Immature natural killer cell (primary cell): Measurements from ENCODE around the gene MEGF10. TPM values are rescaled to one million over a fixed set of nuclear protein-coding genes. Genes with fewer than 3 reads are reported as not detected.
"Not testable (repeated sequence)": the region's sequence is repeated elsewhere in the genome, so short reads cannot be mapped to it uniquely, and the experiment has no call there.

ENCODE experiments used
- DNase-seq, 3 donors: peaks; one replicate each; pipeline ENCODE4 v3.0.0; 2022; ENCODE audit warnings: mixed read lengths in 1 of 3
- H3K27ac Mint-ChIP-seq, 6 donors: one replicate each; pipeline ENCODE4 v1.8.0; 2020; ENCODE audit warnings: mixed read lengths in 6 of 6, mild to moderate bottlenecking in 5 of 6, inconsistent platforms in 4 of 6, moderate library complexity in 3 of 6
- H3K27me3 Mint-ChIP-seq, 3 donors: one replicate each; pipeline ENCODE4 v1.8.0; 2020 to 2021; ENCODE audit warnings: low read depth in 3 of 3, mild to moderate bottlenecking in 3 of 3, mixed read lengths in 3 of 3, moderate library complexity in 3 of 3, inconsistent platforms in 1 of 3
- H3K36me3 Mint-ChIP-seq, 3 donors: one replicate each; pipeline ENCODE4 v1.8.0; 2020; ENCODE audit warnings: mixed read lengths in 3 of 3, inconsistent platforms in 2 of 3, mild to moderate bottlenecking in 2 of 3
- H3K4me1 Mint-ChIP-seq, 2 donors: one replicate each; pipeline ENCODE4 v1.8.0; 2020; ENCODE audit warnings: inconsistent platforms in 2 of 2, mild to moderate bottlenecking in 2 of 2, mixed read lengths in 2 of 2, moderate library complexity in 1 of 2
- H3K4me3 Mint-ChIP-seq, 5 donors: one replicate each; pipeline ENCODE4 v1.8.0; 2020; ENCODE audit warnings: mild to moderate bottlenecking in 5 of 5, mixed read lengths in 5 of 5, inconsistent platforms in 3 of 5, moderate library complexity in 3 of 5
- H3K9me3 Mint-ChIP-seq, 6 donors: one replicate each; pipeline ENCODE4 v1.8.0; 2020; ENCODE audit warnings: mild to moderate bottlenecking in 6 of 6, mixed read lengths in 6 of 6, inconsistent platforms in 4 of 6, moderate library complexity in 3 of 6
- polyA plus RNA-seq, 3 donors: library from polyadenylated mRNA; unstranded; fragments of 300-500 nt; fragmentation: Illumina TruSeq; gene quantifications; one replicate each; pipeline ENCODE4 v1.2.3, GENCODE V29; 2021

Gene MEGF10
- polyA plus RNA-seq, result not detected

DNA sequence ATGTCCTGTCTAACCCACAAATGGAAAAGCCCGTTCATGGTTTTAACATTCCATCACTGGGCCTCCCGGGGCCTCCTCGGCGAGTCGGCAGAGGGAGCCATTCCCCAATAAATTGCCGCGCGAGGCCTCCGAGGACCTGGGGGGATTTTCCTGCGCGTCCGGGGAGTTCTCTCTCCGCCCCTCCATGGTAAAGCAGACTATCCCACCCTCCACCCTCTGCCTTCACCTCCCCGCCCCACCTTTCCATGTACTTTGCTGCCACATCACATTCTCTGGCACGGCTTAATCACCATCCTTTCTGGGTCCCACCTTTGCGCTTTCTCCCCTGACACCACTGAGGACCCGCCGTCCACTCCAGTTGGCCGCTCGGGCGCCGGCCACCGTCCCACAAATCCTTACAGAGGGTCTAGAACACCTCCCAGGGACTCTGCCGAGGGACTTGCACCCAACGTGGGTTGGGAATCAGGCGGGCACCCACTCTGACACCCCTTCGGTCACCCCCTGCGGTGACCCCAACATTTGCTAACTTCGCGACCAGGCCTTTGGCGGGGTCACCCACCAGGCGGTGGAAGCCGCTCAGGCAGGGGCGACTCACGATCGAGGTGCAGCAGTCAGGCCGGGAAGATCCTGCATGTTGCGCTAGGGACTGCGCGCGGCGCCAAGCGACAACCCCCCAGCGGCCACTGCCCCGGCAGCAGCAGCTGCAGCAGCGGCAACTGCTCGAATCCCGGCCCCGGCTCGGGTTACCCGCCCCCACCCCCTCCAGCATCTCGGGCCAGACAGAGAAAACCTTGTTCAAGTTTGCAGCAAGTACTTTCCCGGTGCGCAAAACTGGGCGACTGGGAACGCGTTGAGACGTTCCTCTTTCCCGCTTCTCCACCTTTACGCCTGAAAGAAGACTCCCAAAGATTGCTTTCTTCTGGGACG is at the start of gene MEGF10:
MEGF10 (plus strand) TSS at position 778 of the 927 bp plus-strand sequence. CDS start 40,513 bp downstream, outside the sequence.
- no peak within 1 kb of the TSS for H3K4me3 Mint-ChIP-seq
- no peaks in the 10 kb centered on the region for H3K36me3 Mint-ChIP-seq

DNA sequence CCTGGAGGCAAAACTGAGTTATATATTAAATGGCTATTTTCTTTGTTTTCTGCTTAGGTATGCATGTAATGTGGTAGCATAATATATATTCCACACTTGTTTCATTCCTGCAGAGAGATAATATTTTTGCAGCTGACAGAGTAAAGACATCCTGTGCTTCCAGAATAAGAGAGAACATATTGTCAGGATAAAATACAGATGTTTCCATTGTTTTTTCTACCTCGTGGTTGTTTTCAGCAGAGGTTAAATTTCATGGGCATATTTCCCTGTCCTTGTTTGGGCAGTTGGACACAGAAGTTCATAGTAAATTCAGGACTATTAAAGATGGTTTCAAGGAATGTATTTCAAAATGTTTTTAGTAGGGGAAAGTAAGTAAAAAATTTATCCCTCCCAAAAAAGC is 47.6 kb upstream of the MEGF10 start:
- Mint-ChIP-seq H3K4me3 (no peak overlapping the region), H3K36me3 (peaks cover 0 to 4% (median 0%) of the 10 kb centered on the region in 3 donors), H3K27me3 (peaks cover 2 to 9% (median 5%) of the 10 kb centered on the region in 3 donors), H3K9me3 (peaks cover 0 to 13% (median 6%) of the 10 kb centered on the region in 6 donors), H3K4me1 (no peaks in the 10 kb centered on the region), H3K27ac (no peak overlapping the region)
- no peak for DNase-seq

More for the DNA sequence above, at the start of gene MEGF10:
- peaks cover 0 to 16% (median 3%) of the 10 kb centered on the region in 6 donors for H3K9me3 Mint-ChIP-seq
- H3K4me1 Mint-ChIP-seq, result no peaks in the 10 kb centered on the region
- peak in 1 of 3 donors; percentile 1 for DNase-seq
- peaks cover 8 to 37% (median 17%) of the 10 kb centered on the region in 3 donors for H3K27me3 Mint-ChIP-seq
- no peak within 1 kb of the TSS for H3K27ac Mint-ChIP-seq

DNA sequence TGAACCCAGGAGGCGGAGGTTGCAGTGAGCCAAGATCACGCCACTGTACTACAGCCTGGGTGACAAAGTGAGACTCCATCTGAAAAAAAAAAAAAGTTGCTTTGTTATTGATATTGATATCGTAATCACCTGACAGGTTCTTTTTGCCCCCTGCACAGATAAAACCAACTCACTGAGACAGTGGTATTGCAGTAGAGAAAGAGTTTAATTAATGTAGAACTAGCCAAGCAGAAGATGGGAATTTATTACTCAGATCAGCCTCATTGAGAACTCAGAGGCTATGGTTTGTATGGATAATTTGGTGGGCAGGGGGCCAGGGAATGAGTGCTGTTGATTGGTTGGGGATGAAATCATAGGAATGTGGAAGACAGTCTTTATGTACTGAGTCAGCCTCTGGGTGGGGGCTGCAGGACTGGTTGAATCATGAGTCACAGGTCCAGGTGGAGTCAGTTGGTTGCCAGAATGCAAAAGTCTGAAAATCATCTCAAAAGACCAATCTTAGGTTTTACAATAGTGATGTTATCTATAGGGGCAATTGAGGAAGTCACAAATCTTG is 35.8 kb upstream of the MEGF10 start:
- Mint-ChIP-seq H3K27me3 (peaks cover 0 to 6% (median 4%) of the 10 kb centered on the region in 3 donors), H3K27ac (no peak overlapping the region), H3K36me3 (peaks cover 0 to 6% (median 0%) of the 10 kb centered on the region in 3 donors), H3K4me3 (no peak overlapping the region), H3K9me3 (peaks cover 4 to 15% (median 7%) of the 10 kb centered on the region in 6 donors), H3K4me1 (no peaks in the 10 kb centered on the region)
- DNase-seq, result no peak

DNA sequence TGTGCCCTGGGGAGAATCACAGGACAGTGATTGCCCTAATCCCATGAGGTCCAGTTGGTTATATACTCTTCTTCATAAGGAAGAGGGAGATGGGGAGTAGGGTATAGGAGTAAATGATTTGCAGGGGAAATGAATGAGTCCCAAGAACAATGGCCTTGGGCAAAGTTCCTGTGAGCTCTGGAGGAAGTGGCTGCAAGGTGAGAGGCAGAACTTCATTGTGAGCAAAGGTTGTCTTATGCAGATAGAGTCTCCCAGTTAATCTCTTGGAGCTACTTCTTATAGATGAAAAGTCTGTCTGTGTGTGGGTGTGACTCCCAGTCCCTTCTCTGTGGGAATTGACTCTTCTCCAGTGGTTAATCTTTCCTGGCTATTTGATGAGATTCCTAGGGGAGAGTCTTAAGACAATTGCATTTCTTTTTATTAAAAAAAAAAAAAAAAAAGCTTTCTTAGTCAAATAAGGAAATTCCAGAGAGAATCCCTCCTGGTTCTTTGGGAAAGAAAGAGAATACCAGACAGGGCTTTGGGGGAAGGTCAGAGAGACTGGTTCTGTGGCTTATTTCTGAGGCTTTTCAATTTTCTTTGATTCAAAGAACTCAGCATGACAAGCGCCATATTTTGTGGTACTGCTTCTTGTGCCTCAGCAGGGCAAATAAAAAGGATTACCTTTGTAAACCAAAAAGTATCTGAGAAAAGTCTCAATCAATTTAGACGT is 33.6 kb upstream of the MEGF10 start:
- Mint-ChIP-seq H3K9me3 (peaks cover 4 to 15% (median 7%) of the 10 kb centered on the region in 6 donors), H3K27me3 (peaks cover 1 to 8% (median 4%) of the 10 kb centered on the region in 3 donors), H3K36me3 (peaks cover 0 to 6% (median 0%) of the 10 kb centered on the region in 3 donors), H3K4me1 (no peaks in the 10 kb centered on the region), H3K4me3 (no peak overlapping the region), H3K27ac (no peak overlapping the region)
- DNase-seq, result no peak

GRCh38 chr5:127260686-127261085 is 29.9 kb upstream of the MEGF10 start:
- peaks cover 4 to 5% (median 5%) of the 10 kb centered on the region in 3 donors for H3K27me3 Mint-ChIP-seq
- DNase-seq, result no peak
- no peaks in the 10 kb centered on the region for H3K36me3 Mint-ChIP-seq
- H3K4me3 Mint-ChIP-seq, result no peak overlapping the region
- peaks cover 0 to 3% (median 0%) of the 10 kb centered on the region in 6 donors for H3K9me3 Mint-ChIP-seq
- H3K27ac Mint-ChIP-seq, result no peak overlapping the region
- H3K4me1 Mint-ChIP-seq, result no peaks in the 10 kb centered on the region

DNA sequence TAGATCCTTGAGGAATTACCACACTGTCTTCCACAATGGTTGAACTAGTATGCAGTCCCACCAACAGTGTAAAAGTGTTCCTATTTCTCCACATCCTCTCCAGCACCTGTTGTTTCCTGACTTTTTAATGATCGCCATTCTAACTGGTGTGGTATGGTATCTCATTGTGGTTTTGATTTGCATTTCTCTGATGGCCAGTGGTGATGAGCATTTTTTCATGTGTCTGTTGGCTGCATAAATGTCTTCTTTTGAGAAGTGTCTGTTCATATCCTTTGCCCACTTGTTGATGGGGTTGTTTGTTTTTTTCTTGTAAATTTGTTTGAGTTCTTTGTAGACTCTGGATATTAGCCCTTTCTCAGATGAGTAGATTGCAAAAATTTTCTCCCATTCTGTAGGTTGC is 25.1 kb upstream of the MEGF10 start:
- H3K4me1 Mint-ChIP-seq, H3K27ac Mint-ChIP-seq, H3K36me3 Mint-ChIP-seq, H3K9me3 Mint-ChIP-seq, H3K4me3 Mint-ChIP-seq, DNase-seq: not testable (repeated sequence)
- peaks cover 0 to 18% (median 5%) of the 10 kb centered on the region in 3 donors for H3K27me3 Mint-ChIP-seq

GRCh38 chr5:127268342-127268741 is 22.3 kb upstream of the MEGF10 start:
- not testable (repeated sequence) for H3K27ac Mint-ChIP-seq, H3K4me1 Mint-ChIP-seq, H3K4me3 Mint-ChIP-seq, DNase-seq, H3K36me3 Mint-ChIP-seq
- peaks cover 0 to 10% (median 2%) of the 10 kb centered on the region in 6 donors for H3K9me3 Mint-ChIP-seq
- H3K27me3 Mint-ChIP-seq, result peaks cover 0 to 18% (median 3%) of the 10 kb centered on the region in 3 donors

- not testable (repeated sequence) for H3K4me1 Mint-ChIP-seq, H3K4me3 Mint-ChIP-seq, H3K36me3 Mint-ChIP-seq, H3K27ac Mint-ChIP-seq, DNase-seq
- peaks cover 0 to 15% (median 3%) of the 10 kb centered on the region in 3 donors for H3K27me3 Mint-ChIP-seq
- peaks cover 0 to 10% (median 2%) of the 10 kb centered on the region in 6 donors for H3K9me3 Mint-ChIP-seq
Measured at GRCh38 chr5:127270713-127271112, 19.9 kb upstream of the MEGF10 start.

GRCh38 chr5:127275641-127276193 is 14.9 kb upstream of the MEGF10 start:
- H3K9me3 Mint-ChIP-seq, result peaks cover 0 to 2% (median under 1%) of the 10 kb centered on the region in 6 donors
- DNase-seq, result no peak
- H3K36me3 Mint-ChIP-seq, result no peaks in the 10 kb centered on the region
- H3K4me1 Mint-ChIP-seq, result no peaks in the 10 kb centered on the region
- H3K4me3 Mint-ChIP-seq, result no peak overlapping the region
- peaks cover 0 to under 1% (median 0%) of the 10 kb centered on the region in 3 donors for H3K27me3 Mint-ChIP-seq
- no peak overlapping the region for H3K27ac Mint-ChIP-seq

GRCh38 chr5:127280491-127281220 is 9.9 kb upstream of the MEGF10 start:
- Mint-ChIP-seq H3K27ac (no peak overlapping the region), H3K4me3 (no peak overlapping the region), H3K9me3 (no peaks in the 10 kb centered on the region), H3K4me1 (no peaks in the 10 kb centered on the region), H3K27me3 (peaks cover 0 to 5% (median 2%) of the 10 kb centered on the region in 3 donors), H3K36me3 (no peaks in the 10 kb centered on the region)
- no peak for DNase-seq

DNA sequence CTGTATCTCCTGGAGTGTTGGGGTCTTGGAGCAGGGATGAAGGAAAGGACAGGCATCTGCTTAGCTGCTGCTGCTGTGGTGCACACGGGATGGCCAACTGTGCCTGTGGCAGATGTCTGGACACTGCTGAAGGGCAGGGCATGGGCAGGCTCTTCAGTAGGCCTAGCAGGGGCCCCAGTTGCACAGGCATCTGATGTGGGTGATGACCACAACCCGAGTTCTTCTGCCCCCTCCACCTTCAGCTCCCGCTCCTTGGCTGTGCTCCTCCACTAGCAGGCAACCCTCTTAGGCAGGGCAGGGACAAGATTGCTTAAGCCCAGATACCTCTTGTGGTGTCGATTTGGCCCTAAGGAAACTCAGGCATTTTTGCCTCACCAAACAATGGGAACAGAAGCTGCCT is 9.0 kb upstream of the MEGF10 start:
- DNase-seq, result no peak
- Mint-ChIP-seq H3K27me3 (peaks cover 2 to 5% (median 4%) of the 10 kb centered on the region in 3 donors), H3K4me3 (no peak overlapping the region), H3K36me3 (no peaks in the 10 kb centered on the region), H3K9me3 (no peaks in the 10 kb centered on the region), H3K27ac (no peak overlapping the region), H3K4me1 (no peaks in the 10 kb centered on the region)

DNA sequence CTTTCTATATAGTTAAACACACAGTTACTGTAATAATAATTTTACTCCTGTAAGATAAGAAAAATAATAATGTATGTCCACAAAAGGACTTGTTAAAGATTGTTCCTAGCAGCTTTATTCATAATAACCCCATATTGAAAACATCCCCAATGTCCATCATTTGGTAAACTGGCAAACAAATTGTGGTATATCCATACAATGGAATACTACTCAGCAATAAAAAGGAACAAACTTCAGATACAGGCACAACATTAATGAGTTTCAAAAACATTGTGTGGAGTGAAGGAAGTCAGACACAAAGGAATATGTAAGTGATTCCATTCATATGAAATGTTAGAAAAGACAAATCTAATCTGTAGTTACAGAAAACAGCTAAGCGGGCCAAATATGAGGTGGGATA is 1.9 kb upstream of the MEGF10 start:
- Mint-ChIP-seq H3K9me3 (peaks cover 0 to 16% (median 3%) of the 10 kb centered on the region in 6 donors), H3K4me1 (no peaks in the 10 kb centered on the region), H3K27me3 (peaks cover 10 to 36% (median 17%) of the 10 kb centered on the region in 3 donors), H3K4me3 (peak overlapping the region in 1 of 5 donors; percentile 11), H3K36me3 (no peaks in the 10 kb centered on the region), H3K27ac (no peak overlapping the region)
- DNase-seq, result no peak
